Adrenal gland (tissue), 5 donors: ENCODE results near the gene TSSC4.

Source experiments
- CTCF ChIP-seq, 6 experiments: fragments of 450-650 bp in 4 of 6; fragments of 200-600 bp in 2 of 6; sonication (generic) in 1 of 6; IDR thresholded peaks; 1 replicate in 5 of 6; 2 replicates in 1 of 6; pipeline versions ENCODE4 v1.5.1 to v1.8.0; 2016 to 2021; ENCODE audit warnings: antibody characterized with exemption in 6 of 6, mild to moderate bottlenecking in 2 of 6, moderate library complexity in 1 of 6
- POLR2A ChIP-seq, 2 donors: fragments of 450-650 bp; IDR thresholded peaks; one replicate each; pipeline ENCODE4 v1.6.1; 2017; ENCODE audit warnings: antibody characterized with exemption in 2 of 2, mild to moderate bottlenecking in 2 of 2, moderate library complexity in 1 of 2
- donor health status: DM: no; HTN: no; CAD: no.

DNA sequence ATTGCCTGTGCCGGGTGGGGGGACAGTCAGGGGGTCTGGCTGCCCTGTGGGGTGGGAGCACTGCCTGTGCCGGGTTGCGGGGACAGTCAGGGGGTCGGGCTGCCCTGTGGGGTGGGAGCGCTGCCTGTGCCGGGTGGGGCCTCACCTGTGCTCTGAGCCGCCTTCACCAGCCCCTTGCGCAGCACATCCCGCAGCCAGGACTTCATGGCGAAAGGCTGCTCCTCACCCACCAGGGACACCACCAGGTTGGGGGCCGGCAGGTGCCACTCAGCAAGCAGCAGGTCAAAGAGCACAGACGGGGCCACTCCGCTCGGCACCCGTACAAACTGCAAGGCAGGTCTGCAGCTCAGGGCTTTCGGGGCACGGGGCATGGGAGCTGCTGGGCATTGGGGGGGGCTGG lies 21.4 kb downstream of the TSSC4 start:
- TF ChIP-seq POLR2A (IDR thresholded peaks at IDR 0.05), result no peak
- no peak for TF ChIP-seq CTCF (IDR thresholded peaks at IDR 0.05)
